ENCODE data around the gene NEURL3.

The NEURL3 gene

GRCh38 chr2:96530144-96530430 is 24.9 kb upstream of the NEURL3 start:
- no peak for TF ChIP-seq CTCF (IDR thresholded peaks at IDR 0.05; ENCODE audit: low read depth, low read length, missing control alignments)
- DNase-seq (ENCODE audit: low read depth) = no peak
- H3K4me3 ChIP-seq (ENCODE audit: low read depth, low read length) = no peak overlapping the region

GRCh38 chr2:96529376-96530143 is 24.4 kb upstream of the NEURL3 start:
- DNase-seq (ENCODE audit: low read depth) = no peak
- TF ChIP-seq CTCF (IDR thresholded peaks at IDR 0.05; ENCODE audit: low read depth, low read length, missing control alignments) = no peak
- H3K4me3 ChIP-seq (ENCODE audit: low read depth, low read length) = no peak overlapping the region

- DNase-seq (ENCODE audit: low read depth) = no peak
- TF ChIP-seq CTCF (IDR thresholded peaks at IDR 0.05; ENCODE audit: low read depth, low read length, missing control alignments) = no peak
- H3K4me3 ChIP-seq (ENCODE audit: low read depth, low read length) = no peak overlapping the region
Observed at GRCh38 chr2:96528700-96529375, 23.7 kb upstream of the NEURL3 start.

- TF ChIP-seq CTCF (IDR thresholded peaks at IDR 0.05; ENCODE audit: low read depth, low read length, missing control alignments) = no peak
- peak overlapping the region; percentile 13 for H3K4me3 ChIP-seq (ENCODE audit: low read depth, low read length)
- DNase-seq (ENCODE audit: low read depth) = no peak
Observed at GRCh38 chr2:96528006-96528699, 23.0 kb upstream of the NEURL3 start.

- H3K4me3 ChIP-seq (ENCODE audit: low read depth, low read length) = peak overlapping the region; percentile 47
- DNase-seq (ENCODE audit: low read depth) = no peak
- TF ChIP-seq CTCF (IDR thresholded peaks at IDR 0.05; ENCODE audit: low read depth, low read length, missing control alignments) = peak; percentile 16
Observed at GRCh38 chr2:96527286-96528005, 22.3 kb upstream of the NEURL3 start.

GRCh38 chr2:96526615-96527285 is 21.6 kb upstream of the NEURL3 start:
- TF ChIP-seq CTCF (IDR thresholded peaks at IDR 0.05; ENCODE audit: low read depth, low read length, missing control alignments) = no peak
- peak overlapping the region; percentile 47 for H3K4me3 ChIP-seq (ENCODE audit: low read depth, low read length)
- DNase-seq (ENCODE audit: low read depth) = no peak

Data from GM12864 (cell line).